ENCODE results near the gene KRTAP10-5.
"Not testable (repeated sequence)": the region's sequence is repeated elsewhere in the genome, so short reads cannot be mapped to it uniquely, and the experiment has no call there.

The KRTAP10-5 gene

GRCh38 chr21:44564886-44565598 lies 15.4 kb downstream of the KRTAP10-5 start:
- Histone ChIP-seq H2AK5ac (ENCODE audit: low read depth, low read length) (no peak overlapping the region), H2BK12ac (ENCODE audit: low read length) (no peak overlapping the region), H3K4me1 (ENCODE audit: control insufficient read depth in 2 of 2, insufficient read depth in 1 of 2, low read depth in 1 of 2, low read length in 2 of 2) (no peaks in the 10 kb centered on the region), H3K14ac (ENCODE audit: low read length) (no peak overlapping the region), H3K9me3 (replicated peaks in 1 of 2; ENCODE audit: control insufficient read depth in 2 of 2, insufficient read depth in 1 of 2, low read depth in 1 of 2, low read length in 2 of 2) (no peaks in the 10 kb centered on the region), H3K4me2 (ENCODE audit: insufficient read depth, low read length, poor library complexity, severe bottlenecking) (no peak overlapping the region), H2BK15ac (ENCODE audit: low read length) (no peak overlapping the region), H3K79me1 (ENCODE audit: low read depth, low read length) (no peaks in the 10 kb centered on the region), H3K27ac (replicated peaks; ENCODE audit: low read length) (no peak overlapping the region), H3K23ac (ENCODE audit: low read depth, low read length, poor library complexity) (no peak overlapping the region), H2AFZ (ENCODE audit: low read length) (no peak overlapping the region), H2BK5ac (ENCODE audit: low read length) (no peak overlapping the region), H3K36me3 (replicated peaks in 1 of 2; ENCODE audit: control insufficient read depth in 2 of 2, insufficient read depth in 2 of 2, low read length in 2 of 2) (no peaks in the 10 kb centered on the region), H3K4ac (ENCODE audit: low read length) (no peak overlapping the region), H3K4me3 (ENCODE audit: low read length in 2 of 2) (no peak overlapping the region), H3K18ac (ENCODE audit: low read length) (no peak overlapping the region), H3K27me3 (ENCODE audit: control insufficient read depth in 3 of 3, insufficient read depth in 3 of 3, low read depth in 1 of 3, low read length in 3 of 3) (no peaks in the 10 kb centered on the region), H4K91ac (ENCODE audit: low read depth, low read length, poor library complexity) (no peak overlapping the region), H3K9ac (ENCODE audit: low read depth, low read length, poor library complexity) (no peak overlapping the region), H4K8ac (ENCODE audit: low read depth, low read length) (no peak overlapping the region), H2BK120ac (ENCODE audit: low read depth, low read length) (no peak overlapping the region)
- no CpG with 5 or more reads among the region's 1 CpG for WGBS, 2 donors (ENCODE audit: extremely low coverage in 2 of 2, insufficient read length in 2 of 2, insufficient replicate concordance in 1 of 2)
- DNase-seq (ENCODE audit: low spot score): no peak

DNA sequence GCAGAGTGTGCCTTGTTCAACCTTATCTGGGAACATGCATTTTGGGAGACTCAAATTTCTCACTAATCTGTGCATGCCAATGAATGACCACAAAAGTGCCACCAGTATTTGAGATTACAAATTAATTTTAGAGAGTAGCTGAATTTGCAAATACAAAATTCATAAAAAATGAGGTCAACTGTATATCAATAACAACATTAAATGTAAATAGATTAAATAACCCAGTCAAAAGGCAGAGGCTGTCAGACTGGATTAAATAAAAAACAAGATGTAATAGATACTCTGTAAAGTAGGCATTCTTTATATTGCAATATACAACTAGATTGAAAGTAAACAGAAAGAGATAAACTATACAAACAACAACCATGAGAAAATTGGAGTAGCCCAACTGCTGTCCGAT lies 16.3 kb downstream of the KRTAP10-5 start:
- Histone ChIP-seq H2AFZ (ENCODE audit: low read length) (no peak overlapping the region), H3K4ac (ENCODE audit: low read length) (no peak overlapping the region), H4K8ac (ENCODE audit: low read depth, low read length) (no peak overlapping the region), H2BK5ac (ENCODE audit: low read length) (no peak overlapping the region), H3K23ac (ENCODE audit: low read depth, low read length, poor library complexity) (no peak overlapping the region), H3K36me3 (replicated peaks in 1 of 2; ENCODE audit: control insufficient read depth in 2 of 2, insufficient read depth in 2 of 2, low read length in 2 of 2) (no peaks in the 10 kb centered on the region), H3K9me3 (replicated peaks in 1 of 2; ENCODE audit: control insufficient read depth in 2 of 2, insufficient read depth in 1 of 2, low read depth in 1 of 2, low read length in 2 of 2) (no peaks in the 10 kb centered on the region), H2BK12ac (ENCODE audit: low read length) (no peak overlapping the region), H3K27ac (replicated peaks; ENCODE audit: low read length) (no peak overlapping the region), H3K14ac (ENCODE audit: low read length) (no peak overlapping the region), H3K4me2 (ENCODE audit: insufficient read depth, low read length, poor library complexity, severe bottlenecking) (no peak overlapping the region), H3K18ac (ENCODE audit: low read length) (no peak overlapping the region), H3K9ac (ENCODE audit: low read depth, low read length, poor library complexity) (no peak overlapping the region), H3K4me1 (ENCODE audit: control insufficient read depth in 2 of 2, insufficient read depth in 1 of 2, low read depth in 1 of 2, low read length in 2 of 2) (no peaks in the 10 kb centered on the region), H3K79me1 (ENCODE audit: low read depth, low read length) (no peaks in the 10 kb centered on the region), H2BK120ac (ENCODE audit: low read depth, low read length) (no peak overlapping the region), H2AK5ac (ENCODE audit: low read depth, low read length) (no peak overlapping the region), H2BK15ac (ENCODE audit: low read length) (no peak overlapping the region), H4K91ac (ENCODE audit: low read depth, low read length, poor library complexity) (no peak overlapping the region), H3K4me3 (ENCODE audit: low read length in 2 of 2) (no peak overlapping the region), H3K27me3 (ENCODE audit: control insufficient read depth in 3 of 3, insufficient read depth in 3 of 3, low read depth in 1 of 3, low read length in 3 of 3) (no peaks in the 10 kb centered on the region)
- no peak for DNase-seq (ENCODE audit: low spot score)
- no CpG with 5 or more reads among the region's 1 CpG for WGBS, 2 donors (ENCODE audit: extremely low coverage in 2 of 2, insufficient read length in 2 of 2, insufficient replicate concordance in 1 of 2)

- H2BK5ac ChIP-seq (ENCODE audit: low read length): no peak within 1 kb of the TSS
- H3K27ac ChIP-seq (replicated peaks; ENCODE audit: low read length): no peak within 1 kb of the TSS
- peak within 1 kb of the TSS; percentile 92 for H3K14ac ChIP-seq (ENCODE audit: low read length)
- no peak within 1 kb of the TSS for H3K23ac ChIP-seq (ENCODE audit: low read depth, low read length, poor library complexity)
- no peak within 1 kb of the TSS for H3K4me2 ChIP-seq (ENCODE audit: insufficient read depth, low read length, poor library complexity, severe bottlenecking)
- no CpG with 5 or more reads among the region's 5 CpGs for WGBS, 2 donors (ENCODE audit: extremely low coverage in 2 of 2, insufficient read length in 2 of 2, insufficient replicate concordance in 1 of 2)
- H3K4me1 ChIP-seq (ENCODE audit: control insufficient read depth in 2 of 2, insufficient read depth in 1 of 2, low read depth in 1 of 2, low read length in 2 of 2): peaks cover 2 to 5% of the 10 kb centered on the region in 2 donors
- no peaks in the 10 kb centered on the region for H3K79me1 ChIP-seq (ENCODE audit: low read depth, low read length)
- H2BK12ac ChIP-seq (ENCODE audit: low read length): peak within 1 kb of the TSS; percentile 88
- peak within 1 kb of the TSS; percentile 54 for H2BK120ac ChIP-seq (ENCODE audit: low read depth, low read length)
- H2BK15ac ChIP-seq (ENCODE audit: low read length): peak within 1 kb of the TSS; percentile 28
- no peak for DNase-seq (ENCODE audit: low spot score)
- peak within 1 kb of the TSS; percentile 79 for H4K8ac ChIP-seq (ENCODE audit: low read depth, low read length)
- H3K27me3 ChIP-seq (ENCODE audit: control insufficient read depth in 3 of 3, insufficient read depth in 3 of 3, low read depth in 1 of 3, low read length in 3 of 3): no peaks in the 10 kb centered on the region
- H4K91ac ChIP-seq (ENCODE audit: low read depth, low read length, poor library complexity): no peak within 1 kb of the TSS
- H3K4me3 ChIP-seq (ENCODE audit: low read length in 2 of 2): no peak within 1 kb of the TSS
- H2AFZ ChIP-seq (ENCODE audit: low read length): no peak within 1 kb of the TSS
- H3K4ac ChIP-seq (ENCODE audit: low read length): peak within 1 kb of the TSS; percentile 68
- no peaks in the 10 kb centered on the region for H3K9me3 ChIP-seq (replicated peaks in 1 of 2; ENCODE audit: control insufficient read depth in 2 of 2, insufficient read depth in 1 of 2, low read depth in 1 of 2, low read length in 2 of 2)
- H3K9ac ChIP-seq (ENCODE audit: low read depth, low read length, poor library complexity): peak within 1 kb of the TSS; percentile 67
- peak within 1 kb of the TSS; percentile 49 for H2AK5ac ChIP-seq (ENCODE audit: low read depth, low read length)
- no peaks in the 10 kb centered on the region for H3K36me3 ChIP-seq (replicated peaks in 1 of 2; ENCODE audit: control insufficient read depth in 2 of 2, insufficient read depth in 2 of 2, low read length in 2 of 2)
- H3K18ac ChIP-seq (ENCODE audit: low read length): peak within 1 kb of the TSS; percentile 90
Observed at GRCh38 chr21:44558695-44559094, 21.7 kb downstream of the KRTAP10-5 start, which contains the start of gene KRTAP10-3. KRTAP10-3 (minus strand) TSS chr21:44558795; CDS start chr21:44558715, 80 bp downstream.

DNA sequence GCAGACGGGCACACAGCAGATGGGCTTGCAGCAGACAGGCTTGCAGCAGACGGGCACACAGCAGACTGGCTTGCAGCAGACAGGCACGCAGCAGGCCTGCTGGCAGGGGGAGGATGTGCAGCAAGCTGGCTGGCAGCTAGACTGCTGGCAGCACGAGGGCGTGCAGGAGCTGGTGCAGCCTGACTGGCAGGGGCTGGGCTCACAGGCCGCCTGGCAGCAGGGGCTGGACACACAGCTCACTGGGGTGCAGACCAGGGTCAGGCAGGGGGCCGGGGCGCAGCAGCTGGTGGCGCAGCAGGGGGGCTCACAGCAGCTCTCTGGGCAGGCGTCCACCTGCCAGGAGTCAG lies 22.1 kb downstream of the KRTAP10-5 start:
- H3K27me3 ChIP-seq (ENCODE audit: control insufficient read depth in 3 of 3, insufficient read depth in 3 of 3, low read depth in 1 of 3, low read length in 3 of 3); H2BK120ac ChIP-seq (ENCODE audit: low read depth, low read length); H3K9me3 ChIP-seq (replicated peaks in 1 of 2; ENCODE audit: control insufficient read depth in 2 of 2, insufficient read depth in 1 of 2, low read depth in 1 of 2, low read length in 2 of 2); H3K36me3 ChIP-seq (replicated peaks in 1 of 2; ENCODE audit: control insufficient read depth in 2 of 2, insufficient read depth in 2 of 2, low read length in 2 of 2); H2BK5ac ChIP-seq (ENCODE audit: low read length); H3K4me2 ChIP-seq (ENCODE audit: insufficient read depth, low read length, poor library complexity, severe bottlenecking); H3K27ac ChIP-seq (replicated peaks; ENCODE audit: low read length); H3K23ac ChIP-seq (ENCODE audit: low read depth, low read length, poor library complexity); H2AFZ ChIP-seq (ENCODE audit: low read length); H4K91ac ChIP-seq (ENCODE audit: low read depth, low read length, poor library complexity); H3K79me1 ChIP-seq (ENCODE audit: low read depth, low read length); DNase-seq (ENCODE audit: low spot score); H3K4me3 ChIP-seq (ENCODE audit: low read length in 2 of 2); H3K4me1 ChIP-seq (ENCODE audit: control insufficient read depth in 2 of 2, insufficient read depth in 1 of 2, low read depth in 1 of 2, low read length in 2 of 2); H3K4ac ChIP-seq (ENCODE audit: low read length): not testable (repeated sequence)
- Histone ChIP-seq H3K14ac (ENCODE audit: low read length) (peak overlapping the region; percentile 92), H2BK15ac (ENCODE audit: low read length) (peak overlapping the region; percentile 6), H3K18ac (ENCODE audit: low read length) (peak overlapping the region; percentile 90), H3K9ac (ENCODE audit: low read depth, low read length, poor library complexity) (peak overlapping the region; percentile 60), H2BK12ac (ENCODE audit: low read length) (peak overlapping the region; percentile 88), H4K8ac (ENCODE audit: low read depth, low read length) (peak overlapping the region; percentile 79), H2AK5ac (ENCODE audit: low read depth, low read length) (peak overlapping the region; percentile 49)
- WGBS, 2 donors (ENCODE audit: extremely low coverage in 2 of 2, insufficient read length in 2 of 2, insufficient replicate concordance in 1 of 2): no CpG with 5 or more reads among the region's 10 CpGs

Data from neuronal stem cell (in vitro differentiated cells).